ENCODE data around the gene ACTA2.

DNA sequence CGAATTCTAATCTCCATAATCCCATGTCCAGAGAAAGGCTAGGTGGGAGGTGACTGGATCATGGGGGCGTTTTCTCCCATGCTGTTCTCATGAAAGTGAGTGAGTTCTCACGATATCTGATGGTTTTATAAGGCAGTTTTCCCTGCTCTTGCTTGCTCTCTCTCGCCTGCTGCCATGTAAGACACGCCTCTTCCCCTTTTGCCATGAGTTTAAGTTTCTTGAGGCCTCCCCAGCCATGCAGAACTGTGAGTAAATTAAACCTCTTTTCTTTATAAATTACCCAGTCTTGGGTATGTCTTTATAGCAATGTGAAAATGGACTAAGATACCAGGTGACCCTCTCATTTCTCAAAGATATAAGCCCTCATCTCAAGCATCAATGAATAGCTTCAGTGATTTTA lies 1.1 kb upstream of the ACTA2 start:
- no peak for TF ChIP-seq POLR2A (IDR thresholded peaks at IDR 0.05; ENCODE audit: low read depth)
- no peak for TF ChIP-seq CTCF (IDR thresholded peaks at IDR 0.05)
- TF ChIP-seq EP300 (IDR thresholded peaks at IDR 0.05): no peak

Measured in esophagus muscularis mucosa (tissue), 4 donors.